ENCODE measurements around the gene OR52R1. TPM values are rescaled to one million over a fixed set of nuclear protein-coding genes. Genes with fewer than 3 reads are reported as not detected.

OR52R1 gene
- polyA plus RNA-seq, 1 donor = not detected

Other genes with a start within 250 kb of the OR52R1 start
- gene OR52I2, start 222.6 kb downstream of the OR52R1 start, polyA plus RNA-seq (ENCODE audit: insufficient read length) = not detected
- not detected for gene OR52I1, start 210.3 kb downstream of the OR52R1 start, polyA plus RNA-seq (ENCODE audit: insufficient read length)
- gene TRIM68, start 196.1 kb downstream of the OR52R1 start, polyA plus RNA-seq (ENCODE audit: insufficient read length) = 8.6 TPM
- not detected for gene OR51D1, start 166.9 kb downstream of the OR52R1 start, polyA plus RNA-seq (ENCODE audit: insufficient read length)
- gene OR51E1, start 160.4 kb downstream of the OR52R1 start, polyA plus RNA-seq (ENCODE audit: insufficient read length) = 1.7 TPM
- gene OR51E2, start 106.5 kb downstream of the OR52R1 start, polyA plus RNA-seq (ENCODE audit: insufficient read length) = 0.76 TPM
- not detected for gene MMP26, start 99.6 kb downstream of the OR52R1 start, polyA plus RNA-seq (ENCODE audit: insufficient read length)
- not detected for gene OR51F1, start 34.4 kb downstream of the OR52R1 start, polyA plus RNA-seq (ENCODE audit: insufficient read length)
- not detected for gene OR51F2, start 16.9 kb upstream of the OR52R1 start, polyA plus RNA-seq (ENCODE audit: insufficient read length)
- gene OR51S1, start 44.8 kb upstream of the OR52R1 start, polyA plus RNA-seq (ENCODE audit: insufficient read length) = not detected
- gene OR51T1, start 77.5 kb upstream of the OR52R1 start, polyA plus RNA-seq (ENCODE audit: insufficient read length) = not detected
- gene OR51A7, start 99.4 kb upstream of the OR52R1 start, polyA plus RNA-seq (ENCODE audit: insufficient read length) = not detected
- gene OR51G2, start 115.0 kb upstream of the OR52R1 start, polyA plus RNA-seq (ENCODE audit: insufficient read length) = not detected
- gene OR51G1, start 120.0 kb upstream of the OR52R1 start, polyA plus RNA-seq (ENCODE audit: insufficient read length) = not detected
- 0.13 TPM for gene OR51A4, start 143.2 kb upstream of the OR52R1 start, polyA plus RNA-seq (ENCODE audit: insufficient read length)
- gene OR51A2, start 151.3 kb upstream of the OR52R1 start, polyA plus RNA-seq (ENCODE audit: insufficient read length) = not detected
- not detected for gene OR51L1, start 190.5 kb upstream of the OR52R1 start, polyA plus RNA-seq (ENCODE audit: insufficient read length)
- gene OR52J3, start 242.1 kb upstream of the OR52R1 start, polyA plus RNA-seq (ENCODE audit: insufficient read length) = not detected

Measured in hindlimb muscle (tissue), 1 donor.